ENCODE results near the gene SPIN1. TPM values are rescaled to one million over a fixed set of nuclear protein-coding genes. Genes with fewer than 3 reads are reported as not detected.

SPIN1 gene
- total RNA-seq, 2 experiments from 2014 or later: 42.2 to 45.3 TPM

Other genes starting within 250 kb of the SPIN1 start
- gene SPATA31C2, start 250.0 kb upstream of the SPIN1 start, total RNA-seq: not detected
- gene NXNL2, start 146.7 kb downstream of the SPIN1 start, total RNA-seq: not detected

All from activated naive CD8-positive, alpha-beta T cell treated with anti-CD3 and anti-CD28 coated beads, Interleukin-2, amount 10 ng/mL, durations not matched to agents 7 days and 5 days (primary cell).